ENCODE measurements around the gene COLGALT1. TPM values are rescaled to one million over a fixed set of nuclear protein-coding genes. Genes with fewer than 3 reads are reported as not detected.

Gene COLGALT1
- total RNA-seq, 1 donor from 2014 or later, result 115 TPM

GRCh38 chr19:17611462-17612244, 56.2 kb downstream of the COLGALT1 start:
- Mint-ChIP-seq H3K9me3 (no peaks in the 10 kb centered on the region), H3K4me1 (ENCODE audit: low read depth) (peaks cover 4% of the 10 kb centered on the region), H3K27me3 (ENCODE audit: insufficient read depth) (peaks cover 5% of the 10 kb centered on the region), H3K27ac (no peak overlapping the region), H3K36me3 (ENCODE audit: low read depth) (no peaks in the 10 kb centered on the region), H3K4me3 (no peak overlapping the region)
- DNase-seq (ENCODE audit: low spot score), result no peak
- intact Hi-C loops (cut with micrococcal nuclease), result no loop called here

DNA sequence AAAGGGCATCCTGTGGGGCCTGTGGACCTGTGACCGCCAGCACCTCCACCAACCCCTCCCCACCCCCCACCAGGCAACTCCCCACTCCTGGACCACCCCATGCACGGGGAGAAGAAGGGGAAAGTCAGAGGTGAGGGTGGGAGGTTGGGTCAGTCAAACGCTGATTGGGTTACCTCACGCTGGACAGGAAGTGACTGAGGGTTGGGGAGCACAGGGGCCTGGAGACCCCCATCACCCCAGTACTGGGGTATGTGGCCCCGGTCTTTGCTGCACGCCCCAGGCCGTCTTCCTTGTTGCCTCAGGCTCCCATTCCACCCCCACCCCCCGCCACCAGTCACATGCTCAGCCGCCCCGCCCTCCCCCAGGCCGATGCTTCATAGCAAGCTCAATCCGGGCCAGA, 59.0 kb downstream of the COLGALT1 start:
- peaks cover 4% of the 10 kb centered on the region for H3K27me3 Mint-ChIP-seq (ENCODE audit: insufficient read depth)
- H3K27ac Mint-ChIP-seq, result no peak overlapping the region
- intact Hi-C loops (cut with micrococcal nuclease), result no loop called here
- H3K4me1 Mint-ChIP-seq (ENCODE audit: low read depth), result no peaks in the 10 kb centered on the region
- H3K36me3 Mint-ChIP-seq (ENCODE audit: low read depth), result no peaks in the 10 kb centered on the region
- no peak for DNase-seq (ENCODE audit: low spot score)
- no peak overlapping the region for H3K4me3 Mint-ChIP-seq
- no peaks in the 10 kb centered on the region for H3K9me3 Mint-ChIP-seq

DNA sequence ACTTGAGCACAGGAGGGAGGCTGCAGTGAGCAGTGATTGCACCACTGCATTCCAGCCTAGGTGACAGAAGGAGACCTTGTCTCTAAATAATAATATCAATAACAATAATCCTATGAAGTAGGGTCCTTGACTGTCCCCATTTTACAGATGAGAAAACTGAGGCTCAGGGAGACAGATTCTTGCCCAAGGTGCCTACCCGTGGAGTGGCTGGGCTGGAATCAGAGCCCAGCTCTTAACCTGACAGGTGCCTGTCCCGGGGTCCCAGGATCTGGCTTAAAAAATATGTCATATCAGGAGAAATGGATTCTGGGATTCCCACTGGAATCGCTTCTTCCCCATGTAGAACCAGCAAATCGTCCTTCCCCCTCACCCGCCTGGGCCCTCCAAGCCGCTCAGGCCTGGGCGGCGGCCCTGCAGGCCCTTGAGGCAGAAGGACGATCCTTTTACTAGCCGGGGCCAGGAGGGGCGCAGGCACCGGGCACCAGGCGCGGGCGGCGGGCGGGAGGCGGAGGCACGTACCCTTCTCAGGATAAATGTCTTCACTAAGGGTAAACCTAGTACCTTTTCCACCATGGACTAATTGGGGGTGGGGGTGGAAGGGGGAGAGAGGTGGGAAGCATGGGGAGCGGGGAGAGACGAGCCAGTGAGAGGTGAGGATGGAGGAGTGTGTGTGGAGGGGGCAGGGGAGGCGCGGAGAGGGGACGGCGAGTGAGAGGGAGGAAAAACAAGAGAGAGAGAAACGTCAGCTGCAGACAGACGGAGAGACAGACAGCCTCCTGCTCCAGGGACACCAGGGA, 60.6 kb downstream of the COLGALT1 start:
- no peak for DNase-seq (ENCODE audit: low spot score)
- Mint-ChIP-seq H3K4me3 (no peak overlapping the region), H3K27ac (no peak overlapping the region), H3K36me3 (ENCODE audit: low read depth) (no peaks in the 10 kb centered on the region), H3K27me3 (ENCODE audit: insufficient read depth) (peaks cover 10% of the 10 kb centered on the region), H3K4me1 (ENCODE audit: low read depth) (no peaks in the 10 kb centered on the region), H3K9me3 (no peaks in the 10 kb centered on the region)
- intact Hi-C loops (cut with micrococcal nuclease), result no loop called here

GRCh38 chr19:17616686-17616960, 61.2 kb downstream of the COLGALT1 start:
- intact Hi-C loops (cut with micrococcal nuclease), result no loop called here
- Mint-ChIP-seq H3K27me3 (ENCODE audit: insufficient read depth) (peaks cover 10% of the 10 kb centered on the region), H3K36me3 (ENCODE audit: low read depth) (no peaks in the 10 kb centered on the region), H3K27ac (no peak overlapping the region), H3K9me3 (no peaks in the 10 kb centered on the region), H3K4me3 (no peak overlapping the region), H3K4me1 (ENCODE audit: low read depth) (no peaks in the 10 kb centered on the region)
- no peak for DNase-seq (ENCODE audit: low spot score)

DNA sequence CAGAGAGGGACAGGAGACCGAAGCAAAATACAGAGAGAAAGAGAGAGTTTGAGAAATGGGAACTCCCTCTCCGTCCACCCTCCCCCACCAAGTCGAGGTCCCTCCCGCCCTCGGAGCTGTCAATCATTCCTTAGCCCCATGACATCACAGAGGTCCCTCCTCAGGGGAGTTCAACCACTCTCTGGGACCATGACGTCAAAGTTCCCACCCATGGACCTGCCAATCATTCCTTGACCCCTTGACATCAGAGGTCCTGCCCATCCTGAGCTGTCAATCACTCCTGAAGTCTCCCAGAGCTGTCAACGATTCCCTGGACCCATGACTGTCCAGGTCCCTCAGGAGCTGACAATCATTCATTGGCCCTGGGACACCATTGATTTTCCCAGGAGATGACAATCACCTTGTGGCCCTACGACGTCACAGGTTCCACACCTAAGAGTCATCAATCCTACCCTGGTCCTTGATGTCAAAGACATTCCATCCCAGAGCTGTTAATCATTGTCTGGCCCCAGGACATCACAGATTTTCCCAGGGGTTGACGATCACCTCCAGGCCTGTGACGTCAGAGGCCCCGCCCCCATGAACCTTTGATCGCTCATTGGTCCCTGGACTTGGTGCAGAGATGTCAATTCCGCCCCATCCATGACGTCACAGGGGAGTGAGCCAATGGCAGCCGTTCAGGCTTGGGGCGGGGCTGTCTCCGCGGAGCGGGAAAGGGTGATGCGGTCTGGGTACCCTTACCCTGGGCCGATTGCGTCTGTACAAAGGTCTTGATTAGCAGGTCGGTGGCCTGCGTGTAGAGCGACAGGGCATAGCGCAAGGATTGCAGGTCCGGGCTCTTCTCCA, 61.7 kb downstream of the COLGALT1 start:
- no peak overlapping the region for H3K4me3 Mint-ChIP-seq
- H3K4me1 Mint-ChIP-seq (ENCODE audit: low read depth), result no peaks in the 10 kb centered on the region
- DNase-seq (ENCODE audit: low spot score), result no peak
- peaks cover 10% of the 10 kb centered on the region for H3K27me3 Mint-ChIP-seq (ENCODE audit: insufficient read depth)
- H3K27ac Mint-ChIP-seq, result no peak overlapping the region
- intact Hi-C loops (cut with micrococcal nuclease), result loop anchor here (1.0 kb wide), 1 partner anchor 43 kb away; no protein-coding TSS in a partner anchor
- H3K9me3 Mint-ChIP-seq, result no peaks in the 10 kb centered on the region
- no peaks in the 10 kb centered on the region for H3K36me3 Mint-ChIP-seq (ENCODE audit: low read depth)

DNA sequence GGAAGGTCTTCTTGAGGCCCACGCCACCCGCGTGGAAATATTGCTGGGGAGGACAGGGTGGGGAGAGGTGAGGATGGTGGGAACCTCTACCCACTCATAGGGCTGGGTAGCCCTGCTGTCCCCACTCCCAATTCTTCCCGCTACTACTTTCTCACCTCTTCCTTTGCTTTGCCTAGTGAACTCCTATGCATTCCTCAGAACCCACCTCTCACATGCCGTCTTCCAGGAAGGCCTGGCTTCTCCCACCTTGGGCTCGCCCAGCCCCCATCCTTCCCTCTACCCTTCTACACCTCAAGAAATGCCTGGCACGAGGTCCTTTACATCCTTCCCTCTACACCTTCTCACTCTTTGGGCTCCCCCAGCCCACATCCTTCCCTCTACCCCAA, 62.4 kb downstream of the COLGALT1 start:
- H3K4me3 Mint-ChIP-seq, result no peak overlapping the region
- peaks cover 10% of the 10 kb centered on the region for H3K27me3 Mint-ChIP-seq (ENCODE audit: insufficient read depth)
- H3K27ac Mint-ChIP-seq, result no peak overlapping the region
- DNase-seq (ENCODE audit: low spot score), result no peak
- no peaks in the 10 kb centered on the region for H3K36me3 Mint-ChIP-seq (ENCODE audit: low read depth)
- no peaks in the 10 kb centered on the region for H3K9me3 Mint-ChIP-seq
- peaks cover 5% of the 10 kb centered on the region for H3K4me1 Mint-ChIP-seq (ENCODE audit: low read depth)
- intact Hi-C loops (cut with micrococcal nuclease), result loop anchor here (1.0 kb wide), 1 partner anchor 43 kb away; no protein-coding TSS in a partner anchor

- Mint-ChIP-seq H3K9me3 (no peaks in the 10 kb centered on the region), H3K27ac (no peak overlapping the region), H3K36me3 (ENCODE audit: low read depth) (no peaks in the 10 kb centered on the region), H3K4me1 (ENCODE audit: low read depth) (peaks cover 6% of the 10 kb centered on the region), H3K4me3 (no peak overlapping the region), H3K27me3 (ENCODE audit: insufficient read depth) (peaks cover 9% of the 10 kb centered on the region)
- DNase-seq (ENCODE audit: low spot score), result no peak
- intact Hi-C loops (cut with micrococcal nuclease), result no loop called here
Measured at GRCh38 chr19:17618281-17618903, 62.9 kb downstream of the COLGALT1 start.

- no peaks in the 10 kb centered on the region for H3K36me3 Mint-ChIP-seq (ENCODE audit: low read depth)
- intact Hi-C loops (cut with micrococcal nuclease), result no loop called here
- H3K27me3 Mint-ChIP-seq (ENCODE audit: insufficient read depth), result peaks cover 9% of the 10 kb centered on the region
- no peaks in the 10 kb centered on the region for H3K9me3 Mint-ChIP-seq
- DNase-seq (ENCODE audit: low spot score), result no peak
- peaks cover 6% of the 10 kb centered on the region for H3K4me1 Mint-ChIP-seq (ENCODE audit: low read depth)
- H3K4me3 Mint-ChIP-seq, result no peak overlapping the region
- H3K27ac Mint-ChIP-seq, result no peak overlapping the region
Measured at GRCh38 chr19:17618936-17619335, 63.5 kb downstream of the COLGALT1 start.

DNA sequence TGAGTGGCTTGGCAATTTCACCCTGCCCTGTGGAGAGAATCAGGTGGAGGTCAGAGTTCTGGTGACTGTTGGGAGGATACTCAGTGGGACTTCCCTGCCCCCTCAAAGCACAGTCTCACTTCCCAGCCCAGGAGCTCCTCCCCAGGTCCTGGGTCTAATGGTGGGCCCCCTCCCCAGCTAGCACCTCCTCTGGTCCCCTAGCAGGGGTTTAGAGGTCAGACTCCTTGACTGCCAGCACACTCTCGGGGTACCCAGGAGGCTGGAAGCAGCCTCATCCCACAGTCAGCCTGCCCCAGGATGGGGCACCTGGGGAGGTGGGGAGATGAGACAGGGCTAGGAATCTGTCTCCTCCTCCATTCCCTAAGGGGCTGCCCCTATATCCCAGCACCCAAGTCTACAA, 65.2 kb downstream of the COLGALT1 start:
- H3K27ac Mint-ChIP-seq, result no peak overlapping the region
- DNase-seq (ENCODE audit: low spot score), result no peak
- intact Hi-C loops (cut with micrococcal nuclease), result no loop called here
- peaks cover 9% of the 10 kb centered on the region for H3K27me3 Mint-ChIP-seq (ENCODE audit: insufficient read depth)
- no peak overlapping the region for H3K4me3 Mint-ChIP-seq
- H3K4me1 Mint-ChIP-seq (ENCODE audit: low read depth), result peaks cover 6% of the 10 kb centered on the region
- no peaks in the 10 kb centered on the region for H3K9me3 Mint-ChIP-seq
- H3K36me3 Mint-ChIP-seq (ENCODE audit: low read depth), result no peaks in the 10 kb centered on the region

DNA sequence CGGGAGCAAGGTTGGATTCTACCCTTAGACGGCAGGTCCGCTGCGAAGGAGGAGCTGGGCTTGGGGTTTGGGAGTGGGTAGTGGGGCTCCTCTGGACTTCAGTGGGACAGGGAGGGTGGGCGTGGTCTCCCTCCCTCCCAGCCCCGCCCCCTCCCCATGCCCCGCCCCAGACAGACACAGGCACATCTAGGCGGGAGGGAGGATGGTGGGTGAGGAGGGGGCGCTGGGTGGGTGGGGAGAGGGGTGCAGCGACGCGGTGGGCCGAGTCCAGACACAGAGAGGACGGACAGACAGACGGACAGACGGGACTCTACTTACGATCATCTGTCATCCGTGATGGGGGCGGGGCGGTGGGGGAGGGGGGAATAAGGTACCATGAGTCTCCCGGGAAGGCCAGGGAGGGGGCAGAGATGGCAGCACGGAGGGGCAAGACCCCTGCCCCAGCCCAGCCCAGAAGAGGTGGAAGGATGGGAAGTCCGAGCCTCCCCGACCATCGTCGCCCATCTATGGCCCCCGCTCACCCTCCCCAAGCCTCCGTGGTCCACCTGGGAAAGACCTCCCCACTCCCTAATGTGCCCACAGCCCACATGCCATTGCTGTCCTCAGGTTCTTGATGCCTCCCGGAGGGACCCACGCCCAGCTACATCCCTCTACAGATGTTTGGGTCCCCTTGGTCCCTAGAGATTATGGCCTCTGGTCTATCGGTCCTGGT, 67.9 kb downstream of the COLGALT1 start:
- no peaks in the 10 kb centered on the region for H3K9me3 Mint-ChIP-seq
- H3K36me3 Mint-ChIP-seq (ENCODE audit: low read depth), result no peaks in the 10 kb centered on the region
- H3K4me1 Mint-ChIP-seq (ENCODE audit: low read depth), result peaks cover 6% of the 10 kb centered on the region
- no peak overlapping the region for H3K4me3 Mint-ChIP-seq
- no peak for DNase-seq (ENCODE audit: low spot score)
- peaks cover 6% of the 10 kb centered on the region for H3K27me3 Mint-ChIP-seq (ENCODE audit: insufficient read depth)
- H3K27ac Mint-ChIP-seq, result no peak overlapping the region
- intact Hi-C loops (cut with micrococcal nuclease), result no loop called here

- H3K36me3 Mint-ChIP-seq (ENCODE audit: low read depth), result no peaks in the 10 kb centered on the region
- intact Hi-C loops (cut with micrococcal nuclease), result no loop called here
- no peaks in the 10 kb centered on the region for H3K9me3 Mint-ChIP-seq
- H3K4me3 Mint-ChIP-seq, result no peak overlapping the region
- H3K27ac Mint-ChIP-seq, result no peak overlapping the region
- H3K4me1 Mint-ChIP-seq (ENCODE audit: low read depth), result peaks cover 6% of the 10 kb centered on the region
- no peak for DNase-seq (ENCODE audit: low spot score)
- H3K27me3 Mint-ChIP-seq (ENCODE audit: insufficient read depth), result peaks cover 6% of the 10 kb centered on the region
Measured at GRCh38 chr19:17624314-17624991, 69.0 kb downstream of the COLGALT1 start.

DNA sequence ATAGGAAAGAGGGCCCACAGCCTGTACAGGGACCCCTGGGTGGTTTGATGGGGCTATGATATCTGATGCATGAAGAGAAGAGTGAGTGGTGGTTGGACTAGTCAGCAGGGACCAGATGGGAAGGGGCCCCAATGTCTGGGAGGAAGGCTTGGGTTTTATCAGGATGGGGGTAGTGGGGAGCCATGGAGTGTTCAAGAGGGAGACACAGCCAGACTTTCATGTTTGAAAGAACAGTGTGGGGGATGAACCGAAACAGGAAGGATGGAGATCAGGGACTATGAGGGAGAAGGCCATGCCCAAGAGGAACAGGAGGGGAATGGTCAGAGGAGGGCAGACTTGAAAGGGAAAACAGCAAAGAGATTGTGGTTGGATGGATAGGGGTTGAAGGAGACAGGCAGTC, 69.6 kb downstream of the COLGALT1 start:
- intact Hi-C loops (cut with micrococcal nuclease), result no loop called here
- H3K9me3 Mint-ChIP-seq, result no peaks in the 10 kb centered on the region
- H3K4me3 Mint-ChIP-seq, result no peak overlapping the region
- peaks cover 6% of the 10 kb centered on the region for H3K4me1 Mint-ChIP-seq (ENCODE audit: low read depth)
- no peak overlapping the region for H3K27ac Mint-ChIP-seq
- H3K27me3 Mint-ChIP-seq (ENCODE audit: insufficient read depth), result peaks cover 3% of the 10 kb centered on the region
- DNase-seq (ENCODE audit: low spot score), result no peak
- H3K36me3 Mint-ChIP-seq (ENCODE audit: low read depth), result no peaks in the 10 kb centered on the region

Measured in activated T-helper 1 cell treated with anti-CD3 and anti-CD28 coated beads, Interleukin-12 subunit alpha, Interleukin-12 subunit beta, Interleukin-2, Interleukin-4 antibody, amounts not matched to agents 30 ng/mL and 10 ng/mL and 1 ng/mL, durations not matched to agents 14 hours and 24 hours and 36 hours (primary cell).